GM12864 (cell line): ENCODE results near the gene TBL3.
A peak's percentile ranks its signal among the peaks of the same experiment; 100 is the strongest.

Experiments used
- DNase-seq: peaks from one replicate; pipeline ENCODE4 v3.0.0-alpha.2; 2011; ENCODE audit warnings: low read depth
- H3K4me3 ChIP-seq: 2 replicates; pipeline ENCODE4 v1.5.1; 2011; ENCODE audit warnings: mild to moderate bottlenecking, low read depth, low read length, control low read depth
- TF ChIP-seq, protein P1 (sequence below): IDR thresholded peaks from 2 replicates; pipeline ENCODE4 v1.5.1; 2011; ENCODE audit warnings: low read depth, mild to moderate bottlenecking, moderate library complexity, low read length, control low read depth, inconsistent platforms; ENCODE audit errors: missing control alignments

The TBL3 gene

DNA sequence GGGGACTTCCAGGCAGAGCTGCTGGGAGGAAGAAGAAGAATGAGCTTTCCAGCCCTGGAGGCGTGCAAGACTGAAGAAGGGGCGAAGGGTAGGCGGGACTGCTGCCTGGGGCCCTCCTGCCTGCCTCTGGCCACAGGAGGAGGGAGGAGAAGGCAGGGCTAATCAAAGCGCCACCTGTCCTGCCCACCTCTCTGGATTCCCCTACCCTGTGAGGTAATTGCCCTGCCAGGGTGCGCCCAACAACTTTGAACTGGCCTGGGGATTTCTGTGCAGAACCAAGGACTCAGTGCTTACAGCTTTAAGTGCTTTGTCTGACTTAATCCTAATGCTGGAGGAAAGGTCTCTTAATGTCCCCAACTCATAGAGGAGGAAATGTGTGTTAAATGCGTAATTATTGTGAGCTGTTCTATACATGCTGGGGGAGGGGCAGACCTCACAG lies 9.6 kb downstream of the TBL3 start, which contains the start of gene NOXO1:
Gene NOXO1, minus strand, starts transcription at position 72 of the 439 bp plus-strand sequence. CDS start 290 bp downstream, outside the sequence.
- TF ChIP-seq, protein P1, sequence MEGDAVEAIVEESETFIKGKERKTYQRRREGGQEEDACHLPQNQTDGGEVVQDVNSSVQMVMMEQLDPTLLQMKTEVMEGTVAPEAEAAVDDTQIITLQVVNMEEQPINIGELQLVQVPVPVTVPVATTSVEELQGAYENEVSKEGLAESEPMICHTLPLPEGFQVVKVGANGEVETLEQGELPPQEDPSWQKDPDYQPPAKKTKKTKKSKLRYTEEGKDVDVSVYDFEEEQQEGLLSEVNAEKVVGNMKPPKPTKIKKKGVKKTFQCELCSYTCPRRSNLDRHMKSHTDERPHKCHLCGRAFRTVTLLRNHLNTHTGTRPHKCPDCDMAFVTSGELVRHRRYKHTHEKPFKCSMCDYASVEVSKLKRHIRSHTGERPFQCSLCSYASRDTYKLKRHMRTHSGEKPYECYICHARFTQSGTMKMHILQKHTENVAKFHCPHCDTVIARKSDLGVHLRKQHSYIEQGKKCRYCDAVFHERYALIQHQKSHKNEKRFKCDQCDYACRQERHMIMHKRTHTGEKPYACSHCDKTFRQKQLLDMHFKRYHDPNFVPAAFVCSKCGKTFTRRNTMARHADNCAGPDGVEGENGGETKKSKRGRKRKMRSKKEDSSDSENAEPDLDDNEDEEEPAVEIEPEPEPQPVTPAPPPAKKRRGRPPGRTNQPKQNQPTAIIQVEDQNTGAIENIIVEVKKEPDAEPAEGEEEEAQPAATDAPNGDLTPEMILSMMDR = no peak
- no peak within 1 kb of the TSS for H3K4me3 ChIP-seq
- no peak for DNase-seq

DNA sequence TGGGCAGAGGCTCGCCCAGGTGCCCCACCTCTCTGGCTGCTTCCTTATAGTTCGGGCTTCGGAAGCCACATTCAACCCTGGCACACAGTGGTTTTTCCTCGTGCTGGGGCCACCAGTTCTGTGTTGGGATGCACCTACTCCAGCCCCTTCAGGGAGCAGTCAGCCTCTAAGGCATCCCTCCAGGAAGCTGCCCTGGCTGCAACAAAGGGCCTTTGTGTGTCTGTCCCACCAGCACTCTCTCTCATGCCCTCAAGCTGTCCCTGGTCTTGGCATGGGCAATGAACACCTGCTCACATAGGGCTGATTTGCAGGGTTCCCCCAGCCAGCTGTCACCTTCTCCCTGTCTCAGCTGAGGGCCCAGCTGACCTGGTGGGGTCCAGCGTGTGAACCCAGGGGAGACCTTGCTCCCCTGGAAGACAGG lies 10.2 kb downstream of the TBL3 start:
- TF ChIP-seq, protein P1 = no peak
- no peak overlapping the region for H3K4me3 ChIP-seq
- no peak for DNase-seq

DNA sequence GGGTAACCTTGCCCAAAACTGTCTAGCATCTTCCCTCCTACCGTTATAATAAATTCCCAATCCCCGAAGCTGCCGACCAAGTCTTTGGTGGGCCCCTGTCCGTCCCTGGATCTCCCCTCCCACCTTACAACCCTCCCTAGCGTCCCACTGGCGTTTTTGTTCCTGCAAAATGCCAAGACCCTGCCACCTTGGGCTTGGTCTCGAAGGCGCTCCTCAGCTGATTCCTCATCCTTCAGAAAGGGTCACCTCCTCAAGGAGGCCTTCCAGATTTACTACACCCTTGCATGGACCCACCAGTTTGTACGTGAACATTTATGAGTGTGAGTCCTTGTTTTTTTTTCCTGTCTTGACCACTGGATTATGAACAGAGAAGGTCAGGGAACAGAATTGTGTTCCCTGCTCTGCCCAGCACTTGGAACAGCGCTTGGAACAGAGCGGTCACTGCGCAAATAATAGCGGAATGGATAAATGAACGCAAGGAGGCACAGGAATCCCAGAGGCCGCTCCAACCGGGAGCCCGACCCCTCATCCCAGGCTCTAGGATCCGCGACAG lies 11.2 kb downstream of the TBL3 start:
- peak overlapping the region; percentile 66 for H3K4me3 ChIP-seq
- TF ChIP-seq, protein P1 = no peak

DNA sequence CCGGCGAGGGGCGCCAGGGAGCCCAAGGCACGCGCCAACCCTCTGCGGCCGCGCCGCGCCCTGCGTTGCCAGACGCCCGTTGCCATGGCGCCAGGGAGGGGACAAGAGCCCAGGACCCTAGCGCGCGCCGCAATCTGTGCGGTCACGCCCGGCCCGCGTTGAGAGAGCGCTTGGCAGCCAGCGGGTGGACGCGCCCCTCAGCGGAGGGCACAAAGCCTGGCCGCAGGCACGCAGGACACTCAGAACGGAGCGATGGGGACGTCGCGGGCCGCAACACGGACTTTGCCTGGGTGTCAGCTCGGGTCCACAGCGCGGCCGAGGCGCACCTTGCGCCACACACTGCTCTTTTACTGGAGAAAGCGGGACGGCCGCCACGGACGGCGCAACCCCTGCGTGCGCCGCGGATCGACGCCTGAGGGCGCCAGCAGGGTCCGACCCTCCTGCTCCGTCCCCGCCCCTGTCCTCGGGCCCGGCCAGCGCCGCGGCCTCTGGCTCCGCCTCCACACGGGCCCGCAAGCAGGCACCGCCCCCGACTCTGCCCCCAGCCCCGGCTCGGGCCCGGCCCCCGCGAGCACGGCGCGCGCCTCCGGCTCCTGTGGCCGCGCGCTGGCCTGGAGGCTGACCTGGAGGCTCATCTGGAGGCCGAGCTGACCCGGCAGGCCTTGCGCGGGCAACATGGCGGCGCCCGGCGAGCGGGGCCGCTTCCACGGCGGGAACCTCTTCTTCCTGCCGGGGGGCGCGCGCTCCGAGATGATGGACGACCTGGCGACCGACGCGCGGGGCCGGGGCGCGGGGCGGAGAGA lies 11.9 kb downstream of the TBL3 start, which contains the start of gene GFER:
Gene GFER, plus strand, starts transcription at position 650 of the 803 bp plus-strand sequence. Its CDS starts 26 bp downstream, at position 676.
- H3K4me3 ChIP-seq = peak within 1 kb of the TSS; percentile 66
- TF ChIP-seq, protein P1 = peak; percentile 30
- no peak for DNase-seq

More for the DNA sequence above, 11.2 kb downstream of the TBL3 start:
- no peak for DNase-seq

DNA sequence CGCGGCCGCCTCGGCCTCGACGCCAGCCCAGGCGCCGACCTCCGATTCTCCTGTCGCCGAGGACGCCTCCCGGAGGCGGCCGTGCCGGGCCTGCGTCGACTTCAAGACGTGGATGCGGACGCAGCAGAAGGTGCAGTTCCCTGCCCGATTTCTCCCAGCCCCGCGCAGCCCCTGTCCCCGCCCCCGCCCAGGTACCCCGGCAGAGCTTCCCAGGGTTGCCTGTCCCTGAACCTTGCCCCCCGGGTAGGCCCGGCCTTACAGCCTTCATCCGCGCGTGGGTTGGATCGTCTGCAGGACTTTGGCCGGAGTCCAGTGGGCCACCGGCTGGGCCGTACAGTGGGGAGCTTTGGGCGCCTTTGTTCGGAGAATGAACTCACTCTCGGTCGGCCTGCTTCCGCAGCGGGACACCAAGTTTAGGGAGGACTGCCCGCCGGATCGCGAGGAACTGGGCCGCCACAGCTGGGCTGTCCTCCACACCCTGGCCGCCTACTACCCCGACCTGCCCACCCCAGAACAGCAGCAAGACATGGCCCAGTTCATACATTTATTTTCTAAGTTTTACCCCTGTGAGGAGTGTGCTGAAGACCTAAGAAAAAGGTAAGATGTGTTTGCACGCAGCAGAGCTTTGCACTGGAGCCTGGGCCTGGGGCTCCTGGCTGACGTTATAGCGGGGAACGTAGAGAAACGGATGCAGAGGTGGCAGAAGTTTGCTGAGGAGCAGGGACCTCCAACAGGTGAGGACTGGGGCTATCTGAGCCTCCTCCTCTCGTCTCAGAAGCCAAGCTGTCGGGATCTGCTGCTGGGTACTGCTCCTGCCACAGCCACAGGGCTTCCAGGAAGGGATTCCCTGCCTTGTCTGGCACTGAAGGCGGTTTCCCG lies 12.7 kb downstream of the TBL3 start:
- no peak for DNase-seq
- TF ChIP-seq, protein P1 = no peak
- H3K4me3 ChIP-seq = peak overlapping the region; percentile 66

DNA sequence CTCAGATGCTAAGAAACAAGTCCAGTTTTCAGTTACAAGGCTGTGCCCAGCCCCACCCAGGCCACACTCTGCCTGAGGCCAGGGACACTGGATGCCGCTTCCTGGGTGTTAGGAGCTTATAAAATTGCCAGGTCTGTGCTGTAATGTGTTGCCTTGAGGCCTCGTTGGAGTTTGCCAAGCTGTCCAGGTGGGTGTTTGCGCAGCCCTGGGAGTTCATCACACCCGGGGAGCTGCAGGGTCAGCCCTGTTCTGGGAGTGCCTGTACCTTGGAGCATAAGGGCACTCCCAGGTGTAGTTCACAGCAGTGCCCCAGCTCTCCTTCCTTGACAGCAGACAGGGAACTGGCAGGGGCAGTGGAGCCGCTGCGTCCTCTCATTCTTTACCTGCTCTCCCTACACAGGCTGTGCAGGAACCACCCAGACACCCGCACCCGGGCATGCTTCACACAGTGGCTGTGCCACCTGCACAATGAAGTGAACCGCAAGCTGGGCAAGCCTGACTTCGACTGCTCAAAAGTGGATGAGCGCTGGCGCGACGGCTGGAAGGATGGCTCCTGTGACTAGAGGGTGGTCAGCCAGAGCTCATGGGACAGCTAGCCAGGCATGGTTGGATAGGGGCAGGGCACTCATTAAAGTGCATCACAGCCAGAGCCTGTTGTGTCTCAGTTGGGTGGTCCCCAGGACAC lies 13.8 kb downstream of the TBL3 start:
- TF ChIP-seq, protein P1 = no peak
- H3K4me3 ChIP-seq = peak overlapping the region; percentile 66
- DNase-seq = no peak
